Measurements from ENCODE around the gene FBXO47. TPM values are rescaled to one million over a fixed set of nuclear protein-coding genes. Genes with fewer than 3 reads are reported as not detected.

Gene FBXO47
- total RNA-seq, result not detected in 2 replicates

GRCh38 chr17:38967290-38967738, at the start of gene FBXO47:
TSS of gene FBXO47 (minus strand) at chr17:38967403. CDS start at chr17:38963025, 4,378 bp downstream.

GRCh38 chr17:38925263-38925995, 41.8 kb downstream of the FBXO47 start, which contains the start of gene LASP1NB:
TSS of gene LASP1NB (plus strand) at chr17:38925614.

Other genes with a start within 250 kb of the FBXO47 start
- 4.9 and 5.3 TPM in 2 replicates for gene CISD3, start 237.1 kb downstream of the FBXO47 start, total RNA-seq
- 3.6 and 5.5 TPM in 2 replicates for gene PCGF2, start 219.1 kb downstream of the FBXO47 start, total RNA-seq
- gene PSMB3, start 214.7 kb downstream of the FBXO47 start, total RNA-seq, result 540 and 549 TPM in 2 replicates
- gene PIP4K2B, start 167.8 kb downstream of the FBXO47 start, total RNA-seq, result 40.3 and 55.8 TPM in 2 replicates
- 7.8 and 9.7 TPM in 2 replicates for gene CWC25, start 142.1 kb downstream of the FBXO47 start, total RNA-seq
- gene RPL23, start 113.7 kb downstream of the FBXO47 start, total RNA-seq, result 903 and 1,481 TPM in 2 replicates
- 92.6 and 93.9 TPM in 2 replicates for gene LASP1, start 97.3 kb downstream of the FBXO47 start, total RNA-seq
- gene PLXDC1, start 184.2 kb upstream of the FBXO47 start, total RNA-seq, result not detected in 2 replicates
- gene ARL5C, start 198.8 kb upstream of the FBXO47 start, total RNA-seq, result not detected in 2 replicates
- gene CACNB1, start 230.3 kb upstream of the FBXO47 start, total RNA-seq, result 1.1 and 5.5 TPM in 2 replicates
- 1,970 and 2,078 TPM in 2 replicates for gene RPL19, start 232.9 kb upstream of the FBXO47 start, total RNA-seq